Liver (tissue), 3 donors: Measurements from ENCODE around the gene TMEM38B.

Source experiments
- CTCF ChIP-seq: fragments of 150-350 bp; IDR thresholded peaks from 2 replicates; pipeline ENCODE4 v1.5.1; 2017; ENCODE audit warnings: improper control_type of control experiment, low read depth, low read length; ENCODE audit not compliant: missing input control
- MAX ChIP-seq: IDR thresholded peaks from 2 replicates; pipeline ENCODE4 v1.6.1; 2016; ENCODE audit warnings: antibody characterized with exemption
- NR2F2 ChIP-seq: IDR thresholded peaks from 2 replicates; pipeline ENCODE4 v1.6.1; 2016; ENCODE audit warnings: antibody characterized with exemption
- RAD21 ChIP-seq, 2 donors: IDR thresholded peaks; 2 replicates each; pipeline ENCODE4 v1.6.1; 2016; ENCODE audit warnings: antibody characterized with exemption in 2 of 2, mild to moderate bottlenecking in 2 of 2
- TAF1 ChIP-seq: conservative IDR thresholded peaks from 2 replicates; pipeline ENCODE4 v1.6.1; 2016; ENCODE audit warnings: antibody characterized with exemption, mild to moderate bottlenecking
- YY1 ChIP-seq: IDR thresholded peaks from 2 replicates; pipeline ENCODE4 v1.6.1; 2016; ENCODE audit warnings: antibody characterized with exemption, mild to moderate bottlenecking
- TF ChIP-seq, protein P1 (sequence below): IDR thresholded peaks from 2 replicates; pipeline ENCODE4 v1.6.1; 2016; ENCODE audit warnings: antibody characterized with exemption, mild to moderate bottlenecking
- donor health status: healthy.
- donor health status: healthy.

- TF ChIP-seq CTCF (no peak), TAF1 (no peak), RAD21 (IDR thresholded peaks at IDR 0.05) (no peak), YY1 (no peak), NR2F2 (no peak), MAX (no peak)
- TF ChIP-seq, protein P1, sequence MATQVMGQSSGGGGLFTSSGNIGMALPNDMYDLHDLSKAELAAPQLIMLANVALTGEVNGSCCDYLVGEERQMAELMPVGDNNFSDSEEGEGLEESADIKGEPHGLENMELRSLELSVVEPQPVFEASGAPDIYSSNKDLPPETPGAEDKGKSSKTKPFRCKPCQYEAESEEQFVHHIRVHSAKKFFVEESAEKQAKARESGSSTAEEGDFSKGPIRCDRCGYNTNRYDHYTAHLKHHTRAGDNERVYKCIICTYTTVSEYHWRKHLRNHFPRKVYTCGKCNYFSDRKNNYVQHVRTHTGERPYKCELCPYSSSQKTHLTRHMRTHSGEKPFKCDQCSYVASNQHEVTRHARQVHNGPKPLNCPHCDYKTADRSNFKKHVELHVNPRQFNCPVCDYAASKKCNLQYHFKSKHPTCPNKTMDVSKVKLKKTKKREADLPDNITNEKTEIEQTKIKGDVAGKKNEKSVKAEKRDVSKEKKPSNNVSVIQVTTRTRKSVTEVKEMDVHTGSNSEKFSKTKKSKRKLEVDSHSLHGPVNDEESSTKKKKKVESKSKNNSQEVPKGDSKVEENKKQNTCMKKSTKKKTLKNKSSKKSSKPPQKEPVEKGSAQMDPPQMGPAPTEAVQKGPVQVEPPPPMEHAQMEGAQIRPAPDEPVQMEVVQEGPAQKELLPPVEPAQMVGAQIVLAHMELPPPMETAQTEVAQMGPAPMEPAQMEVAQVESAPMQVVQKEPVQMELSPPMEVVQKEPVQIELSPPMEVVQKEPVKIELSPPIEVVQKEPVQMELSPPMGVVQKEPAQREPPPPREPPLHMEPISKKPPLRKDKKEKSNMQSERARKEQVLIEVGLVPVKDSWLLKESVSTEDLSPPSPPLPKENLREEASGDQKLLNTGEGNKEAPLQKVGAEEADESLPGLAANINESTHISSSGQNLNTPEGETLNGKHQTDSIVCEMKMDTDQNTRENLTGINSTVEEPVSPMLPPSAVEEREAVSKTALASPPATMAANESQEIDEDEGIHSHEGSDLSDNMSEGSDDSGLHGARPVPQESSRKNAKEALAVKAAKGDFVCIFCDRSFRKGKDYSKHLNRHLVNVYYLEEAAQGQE = no peak
Observed at GRCh38 chr9:105670775-105671174, 23.6 kb upstream of the TMEM38B start.
